Measurements from ENCODE around the gene DPF3.

Gene DPF3

GRCh38 chr14:72594099-72594901 is 299.6 kb downstream of the DPF3 start:
- TF ChIP-seq EZH2phosphoT487 (IDR thresholded peaks at IDR 0.05; ENCODE audit: borderline replicate concordance, low read length) (no peak), CTCF (IDR thresholded peaks at IDR 0.05; ENCODE audit: low read depth, low read length, poor library complexity, severe bottlenecking) (no peak)
- no peaks in the 10 kb centered on the region for H3K79me2 ChIP-seq (ENCODE audit: control insufficient read depth, low read length)
- H3K9me3 ChIP-seq (ENCODE audit: control insufficient read depth, insufficient read depth, low read length): no peaks in the 10 kb centered on the region
- no peak overlapping the region for H3K4me2 ChIP-seq (ENCODE audit: low read length)
- H3F3A ChIP-seq (ENCODE audit: control insufficient read depth, insufficient read depth): no peaks in the 10 kb centered on the region
- H3K4me3 ChIP-seq (ENCODE audit: low read length): no peak overlapping the region
- peaks cover 36% of the 10 kb centered on the region for H3K27me3 ChIP-seq (ENCODE audit: control insufficient read depth, low read length)
- no peaks in the 10 kb centered on the region for H3K36me3 ChIP-seq (ENCODE audit: control insufficient read depth, low read length)
- no peaks in the 10 kb centered on the region for H3K9me2 ChIP-seq (replicated peaks; ENCODE audit: control insufficient read depth, low read length)
- no peaks in the 10 kb centered on the region for H4K20me1 ChIP-seq (ENCODE audit: control insufficient read depth, insufficient read depth, low read depth, low read length)
- H3K27ac ChIP-seq (ENCODE audit: low read depth, low read length): no peak overlapping the region
- H3K4me1 ChIP-seq (ENCODE audit: control insufficient read depth, low read length): peaks cover 13% of the 10 kb centered on the region

- H3F3A ChIP-seq (ENCODE audit: control insufficient read depth, insufficient read depth): no peaks in the 10 kb centered on the region
- H3K4me1 ChIP-seq (ENCODE audit: control insufficient read depth, low read length): no peaks in the 10 kb centered on the region
- no peaks in the 10 kb centered on the region for H3K9me2 ChIP-seq (replicated peaks; ENCODE audit: control insufficient read depth, low read length)
- no peak overlapping the region for H3K27ac ChIP-seq (ENCODE audit: low read depth, low read length)
- peaks cover 15% of the 10 kb centered on the region for H3K27me3 ChIP-seq (ENCODE audit: control insufficient read depth, low read length)
- H3K9me3 ChIP-seq (ENCODE audit: control insufficient read depth, insufficient read depth, low read length): no peaks in the 10 kb centered on the region
- no peak overlapping the region for H3K4me3 ChIP-seq (ENCODE audit: low read length)
- H3K79me2 ChIP-seq (ENCODE audit: control insufficient read depth, low read length): no peaks in the 10 kb centered on the region
- H4K20me1 ChIP-seq (ENCODE audit: control insufficient read depth, insufficient read depth, low read depth, low read length): no peaks in the 10 kb centered on the region
- no peak overlapping the region for H3K4me2 ChIP-seq (ENCODE audit: low read length)
- TF ChIP-seq CTCF (IDR thresholded peaks at IDR 0.05; ENCODE audit: low read depth, low read length, poor library complexity, severe bottlenecking) (no peak), EZH2phosphoT487 (IDR thresholded peaks at IDR 0.05; ENCODE audit: borderline replicate concordance, low read length) (no peak)
- H3K36me3 ChIP-seq (ENCODE audit: control insufficient read depth, low read length): no peaks in the 10 kb centered on the region
These were observed 302.5 kb downstream of the DPF3 start for GRCh38 chr14:72591391-72591790.

- H3K9me2 ChIP-seq (replicated peaks; ENCODE audit: control insufficient read depth, low read length): no peaks in the 10 kb centered on the region
- H3K79me2 ChIP-seq (ENCODE audit: control insufficient read depth, low read length): no peaks in the 10 kb centered on the region
- H3K4me2 ChIP-seq (ENCODE audit: low read length): no peak overlapping the region
- no peaks in the 10 kb centered on the region for H3K4me1 ChIP-seq (ENCODE audit: control insufficient read depth, low read length)
- no peaks in the 10 kb centered on the region for H4K20me1 ChIP-seq (ENCODE audit: control insufficient read depth, insufficient read depth, low read depth, low read length)
- no peaks in the 10 kb centered on the region for H3F3A ChIP-seq (ENCODE audit: control insufficient read depth, insufficient read depth)
- H3K4me3 ChIP-seq (ENCODE audit: low read length): no peak overlapping the region
- H3K36me3 ChIP-seq (ENCODE audit: control insufficient read depth, low read length): no peaks in the 10 kb centered on the region
- TF ChIP-seq CTCF (IDR thresholded peaks at IDR 0.05; ENCODE audit: low read depth, low read length, poor library complexity, severe bottlenecking) (no peak), EZH2phosphoT487 (IDR thresholded peaks at IDR 0.05; ENCODE audit: borderline replicate concordance, low read length) (no peak)
- no peak overlapping the region for H3K27ac ChIP-seq (ENCODE audit: low read depth, low read length)
- H3K27me3 ChIP-seq (ENCODE audit: control insufficient read depth, low read length): peaks cover 12% of the 10 kb centered on the region
- no peaks in the 10 kb centered on the region for H3K9me3 ChIP-seq (ENCODE audit: control insufficient read depth, insufficient read depth, low read length)
These were observed 303.3 kb downstream of the DPF3 start for GRCh38 chr14:72590577-72590976.
